Stimulated activated CD4-positive, alpha-beta T cell treated with anti-CD3 and anti-CD28 coated beads, Interleukin-12 subunit alpha, Interleukin-12 subunit beta, amount 100 ng/mL, for 24 hours (primary cell): Measurements from ENCODE around the gene ITIH1.
A peak's percentile ranks its signal among the peaks of the same experiment; 100 is the strongest.
"Not testable (repeated sequence)": the region's sequence is repeated elsewhere in the genome, so short reads cannot be mapped to it uniquely, and the experiment has no call there.

Source experiments
- DNase-seq, 2 experiments: peaks; one replicate each; pipeline ENCODE4 v3.0.0-alpha.2; 2020; ENCODE audit warnings: low read depth in 2 of 2

The ITIH1 gene, protein sequence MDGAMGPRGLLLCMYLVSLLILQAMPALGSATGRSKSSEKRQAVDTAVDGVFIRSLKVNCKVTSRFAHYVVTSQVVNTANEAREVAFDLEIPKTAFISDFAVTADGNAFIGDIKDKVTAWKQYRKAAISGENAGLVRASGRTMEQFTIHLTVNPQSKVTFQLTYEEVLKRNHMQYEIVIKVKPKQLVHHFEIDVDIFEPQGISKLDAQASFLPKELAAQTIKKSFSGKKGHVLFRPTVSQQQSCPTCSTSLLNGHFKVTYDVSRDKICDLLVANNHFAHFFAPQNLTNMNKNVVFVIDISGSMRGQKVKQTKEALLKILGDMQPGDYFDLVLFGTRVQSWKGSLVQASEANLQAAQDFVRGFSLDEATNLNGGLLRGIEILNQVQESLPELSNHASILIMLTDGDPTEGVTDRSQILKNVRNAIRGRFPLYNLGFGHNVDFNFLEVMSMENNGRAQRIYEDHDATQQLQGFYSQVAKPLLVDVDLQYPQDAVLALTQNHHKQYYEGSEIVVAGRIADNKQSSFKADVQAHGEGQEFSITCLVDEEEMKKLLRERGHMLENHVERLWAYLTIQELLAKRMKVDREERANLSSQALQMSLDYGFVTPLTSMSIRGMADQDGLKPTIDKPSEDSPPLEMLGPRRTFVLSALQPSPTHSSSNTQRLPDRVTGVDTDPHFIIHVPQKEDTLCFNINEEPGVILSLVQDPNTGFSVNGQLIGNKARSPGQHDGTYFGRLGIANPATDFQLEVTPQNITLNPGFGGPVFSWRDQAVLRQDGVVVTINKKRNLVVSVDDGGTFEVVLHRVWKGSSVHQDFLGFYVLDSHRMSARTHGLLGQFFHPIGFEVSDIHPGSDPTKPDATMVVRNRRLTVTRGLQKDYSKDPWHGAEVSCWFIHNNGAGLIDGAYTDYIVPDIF

DNA sequence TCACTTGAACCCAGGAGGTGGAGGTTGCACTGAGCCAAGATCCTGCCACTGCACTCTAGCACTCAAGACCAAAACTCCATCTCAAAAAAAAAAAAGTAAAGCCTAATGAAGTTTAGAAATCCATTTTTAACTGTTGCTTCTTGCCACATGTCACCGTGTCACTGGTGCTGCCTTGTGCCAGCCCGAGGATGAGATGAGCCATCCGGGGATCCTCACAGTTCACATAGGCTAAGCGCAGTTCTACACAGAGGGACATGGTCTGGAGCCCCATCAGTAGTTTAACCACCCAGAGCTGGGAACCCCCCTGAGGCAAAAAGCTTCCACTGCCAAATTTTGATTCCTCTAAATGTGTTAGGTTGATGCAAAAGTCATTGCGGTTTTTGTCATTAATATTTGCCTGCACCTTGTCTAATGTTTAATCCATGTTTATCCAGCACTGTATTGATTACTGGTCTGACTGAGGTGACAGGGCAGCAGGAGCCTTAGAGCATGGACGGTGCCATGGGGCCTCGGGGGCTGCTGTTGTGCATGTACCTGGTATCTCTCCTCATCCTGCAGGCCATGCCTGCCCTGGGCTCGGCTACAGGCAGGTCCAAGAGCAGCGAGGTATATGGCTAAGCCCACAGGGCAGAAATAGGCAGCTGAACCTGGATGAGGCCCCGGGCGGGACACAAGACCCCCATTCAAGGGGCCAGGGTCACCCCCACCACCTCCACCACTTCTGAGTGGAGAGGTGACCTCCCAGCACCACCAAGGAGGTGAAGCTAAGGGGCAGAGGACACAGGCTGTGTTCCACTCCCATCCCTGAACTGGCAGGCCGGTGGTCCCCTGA is at the start of gene ITIH1:
TSS of gene ITIH1 (plus strand) at position 473 of the 832 bp plus-strand sequence. CDS start at position 490, 17 bp downstream.
- no peak for DNase-seq

DNA sequence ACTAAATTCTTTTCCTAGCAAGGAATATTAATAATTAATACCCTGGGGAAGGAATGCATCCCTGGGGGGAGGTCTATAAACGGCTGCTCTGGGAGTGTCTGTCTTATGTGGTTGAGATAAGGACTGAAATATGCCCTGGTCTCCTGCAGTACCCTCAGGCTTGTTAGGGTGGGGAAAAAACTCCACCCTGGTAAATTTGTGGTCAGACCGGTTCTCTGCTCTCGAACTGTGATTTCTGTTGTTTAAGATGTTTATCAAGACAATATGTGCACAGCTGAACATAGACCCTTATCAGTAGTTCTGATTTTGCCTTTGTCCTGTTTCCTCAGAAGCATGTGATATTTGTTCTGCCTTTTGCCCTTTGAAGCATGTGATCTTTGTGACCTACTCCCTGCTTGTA is 48.6 kb upstream of the ITIH1 start:
- not testable (repeated sequence) for DNase-seq

DNA sequence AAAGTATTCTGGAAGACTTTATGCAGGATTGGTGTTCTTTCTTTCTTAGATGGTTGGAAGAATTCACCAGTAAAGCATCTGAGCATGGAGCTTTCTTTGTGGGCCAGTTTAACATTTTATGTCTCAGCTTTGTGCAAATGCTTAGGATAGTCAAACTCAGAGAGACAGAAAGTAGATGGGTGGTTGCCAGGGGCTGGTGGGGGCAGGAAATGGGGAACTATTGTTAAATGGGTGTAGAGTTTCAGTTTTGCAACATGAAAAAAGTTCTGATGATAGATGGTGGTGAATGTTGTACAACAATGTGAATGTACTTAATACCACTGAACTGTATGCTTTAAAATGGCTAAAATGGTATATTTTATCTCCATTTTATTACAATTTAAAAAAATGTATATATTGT is 46.7 kb upstream of the ITIH1 start:
- DNase-seq: no peak

DNA sequence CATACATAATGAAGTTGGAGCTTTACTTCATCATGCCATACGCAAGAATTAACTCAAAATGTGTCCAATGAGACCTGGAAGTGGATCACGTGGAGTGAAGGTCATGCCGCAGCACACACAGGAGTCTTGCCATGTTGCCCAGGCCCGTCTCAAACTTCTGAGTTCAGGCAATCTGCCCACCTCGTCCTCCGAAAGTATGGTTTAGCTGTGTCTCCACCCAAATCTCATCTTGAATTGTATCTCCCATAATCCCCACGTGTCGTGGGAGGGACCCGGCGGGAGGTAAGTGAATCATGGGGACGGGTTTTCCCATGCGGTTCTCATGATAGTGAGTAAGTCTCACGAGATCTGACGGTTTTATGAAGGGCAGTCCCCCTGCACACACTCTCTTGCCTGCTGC is 45.8 kb upstream of the ITIH1 start:
- no peak for DNase-seq

DNA sequence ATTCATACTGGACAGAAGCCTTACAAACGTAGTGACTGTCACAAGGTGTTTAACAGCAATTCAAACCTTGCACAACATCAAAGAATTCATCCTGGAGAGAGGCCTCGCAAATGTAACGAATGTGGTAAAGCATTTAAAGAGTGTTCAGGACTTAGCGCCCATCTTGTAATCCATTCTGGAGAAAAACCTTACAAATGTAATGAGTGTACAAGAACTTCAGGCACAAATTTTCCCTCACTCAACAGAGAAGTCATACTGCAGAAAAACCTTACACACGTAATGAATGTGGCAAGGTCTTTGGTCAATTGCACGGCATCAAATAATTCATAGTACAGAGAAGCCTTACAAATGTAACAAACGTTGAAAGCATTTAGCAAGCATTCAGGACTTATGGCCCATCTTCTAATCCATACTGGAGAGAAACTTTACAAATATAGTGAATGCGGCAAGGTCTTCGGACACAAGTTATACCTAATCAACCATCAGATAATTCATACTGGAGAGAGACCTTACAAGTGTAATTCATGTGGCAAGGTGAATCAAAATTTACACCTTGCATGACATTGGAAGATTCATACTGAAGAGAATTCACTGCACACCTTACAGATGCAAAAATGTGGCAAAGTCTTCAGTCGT is 44.0 kb upstream of the ITIH1 start:
- no peak for DNase-seq

DNA sequence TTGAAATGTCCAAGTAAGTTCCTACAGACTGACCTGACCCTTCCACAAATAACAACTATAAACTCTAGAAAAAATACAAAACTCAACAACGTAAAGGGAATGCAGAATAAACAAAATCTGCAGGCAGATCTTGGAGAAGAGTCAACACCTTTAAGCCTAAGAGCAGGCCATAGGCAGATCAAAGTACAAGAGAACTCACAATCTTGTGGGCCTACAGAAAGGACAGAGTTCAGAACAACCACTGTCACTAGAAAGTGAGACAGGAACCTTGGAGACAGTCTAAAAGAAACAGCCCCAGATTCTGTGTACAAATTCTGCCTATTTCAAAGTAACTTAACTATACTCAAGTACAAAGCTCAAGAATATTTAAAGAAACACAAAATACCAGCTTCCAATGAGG is 37.7 kb upstream of the ITIH1 start:
- DNase-seq: no peak

DNA sequence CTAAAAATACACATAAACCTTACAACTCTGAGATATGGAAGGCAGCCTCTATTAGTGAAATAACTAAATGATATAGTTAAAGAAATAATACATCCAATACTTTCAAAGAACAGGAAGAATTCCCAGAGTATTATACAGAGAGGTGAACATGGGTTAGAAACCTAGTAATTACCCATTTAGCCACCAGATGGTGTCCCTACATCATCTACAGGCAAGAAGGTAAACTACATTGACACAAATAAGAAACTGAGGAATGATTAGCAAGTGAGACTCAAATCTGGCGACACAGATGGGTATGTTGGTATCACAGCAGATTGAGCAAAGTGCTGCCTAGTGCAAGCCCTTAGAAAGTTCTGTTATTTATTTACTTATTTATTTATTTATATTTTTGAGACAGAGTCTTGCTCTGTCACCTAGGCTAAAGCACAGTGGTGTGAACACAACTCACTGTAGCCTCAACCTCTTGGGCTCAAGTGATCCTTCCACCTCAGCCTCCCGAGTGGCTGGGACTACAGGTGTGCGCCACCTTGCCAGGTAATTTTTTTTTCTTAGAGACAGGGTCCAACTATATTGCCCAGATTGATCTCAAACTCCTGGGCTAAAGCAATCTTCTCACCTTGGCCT is 34.9 kb upstream of the ITIH1 start:
- DNase-seq: no peak

DNA sequence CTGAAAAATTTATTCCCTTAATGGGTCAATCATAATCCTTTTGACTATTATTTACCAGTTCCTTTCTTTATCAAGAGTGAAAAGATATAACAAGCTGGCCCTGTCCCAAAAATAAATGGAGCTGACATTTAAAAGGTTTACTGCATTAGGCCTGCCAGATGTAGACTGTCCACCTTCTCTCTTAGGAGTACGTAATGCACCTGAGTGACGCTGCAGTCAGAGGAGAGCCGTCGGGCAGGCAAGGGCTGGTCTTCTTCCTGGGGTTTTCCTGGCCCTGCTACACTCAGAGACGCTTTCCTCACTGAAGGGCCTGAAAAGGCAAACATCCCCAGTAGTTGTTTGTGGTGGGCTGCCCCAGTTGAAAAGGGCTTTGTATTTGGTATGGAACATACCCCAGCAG is 34.2 kb upstream of the ITIH1 start:
- no peak for DNase-seq

DNA sequence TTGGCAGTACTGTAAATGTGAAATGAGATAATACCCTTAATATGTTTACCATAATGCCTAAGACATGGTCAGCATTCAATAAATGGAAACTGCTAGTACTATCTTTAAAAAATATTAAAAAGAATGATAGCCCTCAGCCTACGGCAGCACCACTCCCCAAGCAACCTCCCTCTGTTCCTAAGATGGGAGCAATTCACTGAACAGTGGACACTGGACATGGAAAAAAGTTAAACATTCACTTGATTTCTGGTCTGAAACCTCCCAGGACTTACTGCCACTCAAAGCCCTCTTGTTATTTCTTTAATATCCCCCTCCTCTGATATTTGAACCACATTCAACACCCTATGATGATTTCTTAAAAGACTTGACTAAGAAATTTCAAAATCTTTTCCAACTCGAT is 33.7 kb upstream of the ITIH1 start:
- no peak for DNase-seq

DNA sequence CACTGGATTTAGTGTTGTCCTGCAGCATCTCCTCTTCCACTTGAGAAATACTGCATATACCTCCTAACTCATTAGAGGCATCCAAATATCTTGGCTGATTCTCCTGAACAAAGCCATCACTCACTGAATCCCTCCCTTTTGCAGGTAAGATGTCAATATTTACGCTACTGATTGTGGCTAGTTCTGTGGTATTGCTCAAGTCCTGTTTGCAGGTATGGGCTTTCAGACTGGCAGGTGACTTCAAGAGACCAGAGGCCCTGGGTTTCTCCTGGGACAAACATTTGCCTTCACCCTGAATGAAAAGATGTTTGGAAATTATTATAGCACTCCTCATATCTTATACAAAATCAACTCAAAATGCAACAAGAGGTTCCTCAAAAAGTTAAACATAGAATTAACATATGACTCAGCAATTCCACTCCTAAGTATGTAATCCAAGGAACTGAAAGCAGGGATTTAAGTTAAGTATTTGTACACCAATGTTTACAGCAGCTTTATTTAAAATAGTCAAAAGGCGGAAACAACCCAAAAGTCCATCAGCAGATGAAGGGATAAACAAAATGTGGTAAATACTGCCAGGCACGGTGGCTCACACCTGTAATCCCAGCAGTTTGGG is 25.2 kb upstream of the ITIH1 start:
- DNase-seq: no peak

DNA sequence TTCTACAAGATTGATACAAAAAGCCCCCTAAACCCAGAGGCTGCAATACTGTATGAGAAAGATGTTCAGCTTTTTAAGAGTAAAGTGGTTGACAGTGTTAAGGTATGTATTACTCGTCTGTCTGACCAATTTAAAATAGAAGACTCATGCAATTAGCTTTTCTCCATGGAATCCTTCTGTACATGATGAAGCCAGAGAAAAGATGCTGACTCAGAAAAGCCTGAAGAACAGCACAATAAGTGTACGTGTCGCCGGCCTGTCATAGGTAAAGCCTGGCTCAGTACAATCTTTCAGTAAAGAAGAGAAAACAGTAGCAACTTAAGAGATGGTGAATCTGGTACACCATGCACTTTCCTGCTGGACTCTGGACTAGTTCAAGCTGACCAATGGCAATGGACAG is 23.0 kb upstream of the ITIH1 start:
- no peak for DNase-seq

DNA sequence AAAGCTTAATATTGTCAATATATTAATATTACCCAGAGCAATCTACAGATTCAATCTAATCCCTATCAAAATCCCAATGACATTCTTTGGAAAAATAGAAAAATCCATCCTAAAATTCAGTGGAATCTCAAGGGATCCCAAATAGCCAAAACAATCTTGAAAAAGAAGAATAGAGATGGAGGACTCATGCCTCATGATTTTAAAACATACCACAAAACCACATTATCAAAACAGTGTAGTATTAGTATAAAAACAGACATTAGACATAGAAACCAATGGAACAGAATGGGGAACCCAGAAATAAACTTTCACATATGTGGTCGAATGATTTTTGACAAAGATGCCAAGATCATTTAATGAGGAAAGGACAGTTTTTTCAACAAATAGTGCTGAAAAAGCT is 21.3 kb upstream of the ITIH1 start:
- DNase-seq: no peak

DNA sequence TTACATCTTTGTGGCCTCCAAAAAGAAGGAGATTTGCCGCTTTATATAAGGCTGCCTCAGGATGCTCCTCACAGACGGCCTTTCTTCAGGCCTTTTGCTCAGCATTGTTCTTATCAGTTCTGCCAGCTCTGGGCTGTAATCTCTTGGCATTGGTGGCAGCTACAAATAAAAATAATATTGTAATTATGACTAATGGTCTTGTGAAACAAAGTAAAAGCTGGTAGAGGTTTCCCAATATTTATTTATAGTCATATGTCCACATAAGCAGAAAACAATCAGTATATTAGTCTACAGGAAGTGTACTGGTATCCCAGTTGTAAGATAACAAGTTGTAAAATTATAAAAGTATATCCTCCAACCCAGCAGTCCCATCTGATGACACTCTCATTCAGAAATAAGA is 13.9 kb upstream of the ITIH1 start:
- no peak for DNase-seq

DNA sequence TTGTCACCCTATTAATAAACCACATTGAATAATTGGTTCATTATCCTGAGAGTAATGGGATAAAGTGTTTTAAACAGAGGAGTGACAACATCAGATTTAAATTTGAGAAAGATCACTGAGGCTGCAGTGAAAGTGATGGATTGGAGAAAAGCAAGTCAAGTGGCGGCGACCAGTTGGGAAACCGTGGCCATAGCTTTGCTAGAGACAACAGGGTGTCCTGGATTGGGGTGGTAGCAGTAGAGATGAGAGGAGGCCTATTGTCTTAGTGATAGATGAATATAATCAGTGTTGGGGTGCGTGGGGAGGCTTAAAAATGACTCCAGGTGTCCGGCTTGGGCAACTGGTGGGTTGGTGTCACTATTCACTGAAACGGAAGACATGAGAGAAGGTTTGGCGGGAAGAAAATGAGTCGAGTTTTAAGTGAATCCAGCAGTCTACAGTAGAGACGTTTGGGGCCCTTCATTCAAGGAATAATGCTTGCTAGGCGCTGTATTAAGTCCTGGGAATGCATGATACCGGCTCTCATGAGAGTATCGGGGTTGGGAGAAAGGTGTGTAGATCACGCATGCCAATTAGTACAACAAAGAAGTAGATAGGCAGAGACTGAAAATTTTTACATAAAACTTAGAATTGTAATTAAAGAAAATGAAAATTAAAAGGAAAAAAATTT is 7.5 kb upstream of the ITIH1 start:
- DNase-seq: no peak

DNA sequence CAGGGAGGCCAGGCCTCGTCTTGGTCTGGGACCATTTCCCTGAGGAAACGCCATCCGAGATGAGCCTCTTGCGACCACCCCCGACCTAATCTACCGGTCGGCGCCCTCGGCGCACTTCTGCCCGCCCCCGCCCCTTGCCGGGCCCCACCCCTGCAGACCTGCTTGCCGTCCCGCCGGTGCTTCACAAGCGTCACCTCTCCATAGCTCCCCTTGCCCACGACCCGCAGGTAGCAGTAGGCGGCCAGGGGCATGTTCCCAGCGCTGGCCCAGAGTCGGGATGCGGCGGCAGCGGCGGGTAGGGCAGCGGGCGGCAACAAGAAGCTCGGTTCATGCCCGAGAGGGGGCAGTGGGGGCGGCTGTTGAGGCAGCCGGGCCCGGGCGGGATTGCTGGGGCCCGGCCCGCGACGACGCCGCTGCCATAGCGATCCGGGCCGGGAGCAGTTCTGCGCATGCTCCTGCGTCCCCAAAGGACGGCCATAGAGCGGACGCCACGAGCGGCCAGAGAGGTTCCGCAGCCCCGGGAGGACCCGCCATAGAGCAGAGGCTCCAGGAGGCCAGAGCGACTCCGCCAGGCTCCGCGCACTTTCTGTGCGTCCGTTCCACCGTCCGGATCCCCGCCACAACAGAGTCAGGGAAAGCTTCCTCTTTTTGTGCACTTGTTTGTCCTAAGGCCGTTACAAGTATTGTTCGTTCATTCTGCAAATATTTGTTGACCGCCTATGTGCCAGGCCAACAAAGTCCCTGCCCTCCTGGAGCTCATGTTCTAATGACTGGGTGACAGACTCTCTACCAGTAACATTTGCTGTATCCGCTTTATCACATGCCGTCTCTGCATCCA is 6.7 kb upstream of the ITIH1 start, which contains the start of gene NEK4:
TSS of gene NEK4 (minus strand) at position 445 of the 838 bp plus-strand sequence. CDS start at position 251, 194 bp downstream.
- peak; percentile 78 to 84 for DNase-seq

DNA sequence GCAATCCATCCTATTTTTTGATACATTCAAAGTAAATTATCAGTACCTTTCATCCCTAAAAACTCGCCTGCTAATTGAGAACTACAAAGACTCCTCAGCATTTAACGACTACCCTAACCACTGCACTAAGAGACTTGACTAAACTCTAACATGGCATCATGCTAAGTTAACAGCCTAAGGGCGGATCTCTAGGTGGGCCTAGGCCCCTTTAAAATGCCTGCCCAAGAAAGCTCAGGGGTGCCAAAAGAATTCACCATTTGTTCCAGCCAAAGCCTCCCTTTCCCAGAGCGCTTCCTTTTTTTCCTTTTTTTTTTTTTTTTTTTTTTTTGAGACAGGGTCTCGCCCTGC is 6.1 kb upstream of the ITIH1 start:
- DNase-seq: no peak

DNA sequence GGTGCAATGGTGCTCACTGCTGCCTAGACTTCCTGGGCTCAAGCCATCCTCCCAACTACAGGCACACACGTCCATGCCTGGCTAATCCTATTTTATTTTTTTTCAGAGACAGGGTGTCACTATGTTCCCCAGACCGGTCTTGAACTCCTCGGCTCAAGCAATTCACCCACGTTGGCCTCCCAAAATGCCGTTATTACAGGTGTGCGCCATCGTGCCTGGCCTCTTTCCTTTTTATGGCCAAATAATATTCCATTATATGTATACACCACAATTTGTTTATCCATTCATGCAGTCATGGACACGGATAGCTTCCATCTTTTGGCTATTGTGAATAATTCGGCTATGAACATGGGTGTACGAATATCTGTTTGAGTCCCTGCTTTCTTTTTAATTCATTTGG is 5.7 kb upstream of the ITIH1 start:
- DNase-seq: no peak

DNA sequence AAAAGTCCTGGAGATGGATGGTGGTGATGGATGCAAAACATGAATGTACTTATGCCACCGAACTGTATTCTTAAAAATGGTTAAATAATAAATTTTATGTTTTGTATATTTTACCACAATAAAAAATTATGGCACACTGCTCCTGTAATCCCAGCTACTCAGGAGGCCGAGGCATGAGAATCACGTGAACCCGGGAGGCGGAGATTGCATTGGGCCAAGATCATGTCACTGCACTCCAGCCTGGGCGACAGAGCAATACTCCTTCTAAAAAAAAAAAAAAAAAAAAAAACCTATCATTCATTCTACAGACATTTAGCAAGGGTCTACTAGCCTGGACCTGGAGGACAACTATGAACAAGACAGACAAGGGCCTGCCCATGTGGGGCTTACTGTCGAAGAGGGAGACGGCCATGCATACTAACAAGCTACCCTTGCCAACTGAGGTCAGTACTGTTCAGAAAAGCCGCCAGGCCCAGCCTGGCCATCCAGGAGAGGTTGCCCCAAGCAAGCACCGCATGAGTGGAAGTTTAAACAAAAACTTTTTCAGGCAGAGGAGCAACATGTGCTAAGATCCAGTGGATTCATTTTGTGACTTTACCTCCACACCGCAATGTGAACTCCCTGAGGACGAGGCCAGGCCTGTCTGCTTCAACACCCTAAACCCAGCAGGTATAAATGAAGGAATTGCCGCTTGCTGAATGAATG is 3.9 kb upstream of the ITIH1 start:
- no peak for DNase-seq
